Measurements from ENCODE around the gene RSPO1.

GRCh38 chr1:37602750-37603694 lies 31.7 kb downstream of the RSPO1 start:
- TF ChIP-seq CTCF (conservative IDR thresholded peaks at IDR 0.05; ENCODE audit: low read depth, low read length) (peak; percentile 83), EZH2 (IDR thresholded peaks at IDR 0.05; ENCODE audit: borderline replicate concordance, low read depth, low read length, poor library complexity, severe bottlenecking) (no peak)

Data from A673 (cell line).